HTR-8/SVneo (cell line): ENCODE results near the gene CNTNAP2.
"Not testable (repeated sequence)": the region's sequence is repeated elsewhere in the genome, so short reads cannot be mapped to it uniquely, and the experiment has no call there.

Experiments used
- DNase-seq: peaks from one replicate; pipeline ENCODE4 v3.0.0; 2011; ENCODE audit warnings: low spot score, mixed read lengths; ENCODE audit not compliant: insufficient read length
- FAIRE-seq: peaks from 2 replicates; lab custom pipeline; 2011; peaks lifted over from hg19 to GRCh38; lab: Jason Lieb, UNC

The CNTNAP2 gene

GRCh38 chr7:147556317-147556716 lies 1439.7 kb downstream of the CNTNAP2 start:
- FAIRE-seq, result no peak
- no peak for DNase-seq

GRCh38 chr7:147563669-147564068 lies 1447.1 kb downstream of the CNTNAP2 start:
- FAIRE-seq, result no peak
- DNase-seq, result no peak

GRCh38 chr7:147564786-147565476 lies 1448.3 kb downstream of the CNTNAP2 start:
- DNase-seq, result no peak
- FAIRE-seq, result no peak

GRCh38 chr7:147567043-147567442 lies 1450.4 kb downstream of the CNTNAP2 start:
- no peak for FAIRE-seq

GRCh38 chr7:147569116-147569913 lies 1452.7 kb downstream of the CNTNAP2 start:
- FAIRE-seq (no peak), DNase-seq (no peak)

More at GRCh38 chr7:147567043-147567442, 1450.4 kb downstream of the CNTNAP2 start:
- no peak for DNase-seq

GRCh38 chr7:147570390-147570789 lies 1453.8 kb downstream of the CNTNAP2 start:
- DNase-seq, result no peak
- FAIRE-seq, result no peak

GRCh38 chr7:147571436-147572185 lies 1455.0 kb downstream of the CNTNAP2 start:
- DNase-seq (no peak), FAIRE-seq (no peak)

GRCh38 chr7:147578196-147578595 lies 1461.6 kb downstream of the CNTNAP2 start:
- FAIRE-seq, result no peak
- no peak for DNase-seq

- no peak for FAIRE-seq
- no peak for DNase-seq
Measured at GRCh38 chr7:147579148-147579547, 1462.5 kb downstream of the CNTNAP2 start.

- FAIRE-seq, result no peak
- DNase-seq, result no peak
Measured at GRCh38 chr7:147584771-147585193, 1468.2 kb downstream of the CNTNAP2 start.

- FAIRE-seq (no peak), DNase-seq (no peak)
Measured at GRCh38 chr7:147586110-147586509, 1469.5 kb downstream of the CNTNAP2 start.

GRCh38 chr7:147586526-147586925 lies 1469.9 kb downstream of the CNTNAP2 start:
- FAIRE-seq, result no peak
- no peak for DNase-seq

GRCh38 chr7:147593271-147594057 lies 1476.9 kb downstream of the CNTNAP2 start:
- FAIRE-seq (no peak), DNase-seq (no peak)

GRCh38 chr7:147595042-147595441 lies 1478.4 kb downstream of the CNTNAP2 start:
- FAIRE-seq, result no peak

GRCh38 chr7:147598687-147599086 lies 1482.1 kb downstream of the CNTNAP2 start:
- FAIRE-seq, DNase-seq: not testable (repeated sequence)

More at GRCh38 chr7:147595042-147595441, 1478.4 kb downstream of the CNTNAP2 start:
- no peak for DNase-seq

- DNase-seq (no peak), FAIRE-seq (no peak)
Measured at GRCh38 chr7:147605323-147605722, 1488.7 kb downstream of the CNTNAP2 start.

GRCh38 chr7:147607157-147607800 lies 1490.7 kb downstream of the CNTNAP2 start:
- FAIRE-seq, result no peak
- no peak for DNase-seq

- no peak for FAIRE-seq
Measured at GRCh38 chr7:147611431-147611830, 1494.8 kb downstream of the CNTNAP2 start.

GRCh38 chr7:147635288-147635687 lies 1518.7 kb downstream of the CNTNAP2 start:
- DNase-seq (no peak), FAIRE-seq (no peak)

More at GRCh38 chr7:147611431-147611830, 1494.8 kb downstream of the CNTNAP2 start:
- no peak for DNase-seq
